Activated naive CD8-positive, alpha-beta T cell treated with anti-CD3 and anti-CD28 coated beads for 36 hours (primary cell): ENCODE measurements around the gene KLF11. TPM values are rescaled to one million over a fixed set of nuclear protein-coding genes. Genes with fewer than 3 reads are reported as not detected.

Source experiments
- DNase-seq: peaks from one replicate; pipeline ENCODE4 v3.0.0; 2021
- H3K27ac Mint-ChIP-seq: one replicate; pipeline ENCODE4 v1.8.0; 2022; ENCODE audit warnings: mild to moderate bottlenecking, moderate library complexity, mixed read lengths
- H3K27me3 Mint-ChIP-seq: one replicate; pipeline ENCODE4 v1.8.0; 2022; ENCODE audit warnings: mild to moderate bottlenecking, mixed read lengths
- H3K36me3 Mint-ChIP-seq: one replicate; pipeline ENCODE4 v1.8.0; 2021; ENCODE audit warnings: mild to moderate bottlenecking, mixed read lengths
- H3K4me1 Mint-ChIP-seq: one replicate; pipeline ENCODE4 v1.8.0; 2021; ENCODE audit warnings: mixed read lengths
- H3K4me3 Mint-ChIP-seq: one replicate; pipeline ENCODE4 v1.8.0; 2022; ENCODE audit warnings: mild to moderate bottlenecking, moderate library complexity, mixed read lengths
- H3K9me3 Mint-ChIP-seq: one replicate; pipeline ENCODE4 v1.8.0; 2022; ENCODE audit warnings: mixed read lengths
- total RNA-seq, 2 experiments: library from RNA; stranded (reverse); gene quantifications; one replicate each; pipeline ENCODE4 v1.2.3, GENCODE V29; 2021

The KLF11 gene
- total RNA-seq, 2 experiments from 2014 or later: 3.7 to 3.9 TPM

DNA sequence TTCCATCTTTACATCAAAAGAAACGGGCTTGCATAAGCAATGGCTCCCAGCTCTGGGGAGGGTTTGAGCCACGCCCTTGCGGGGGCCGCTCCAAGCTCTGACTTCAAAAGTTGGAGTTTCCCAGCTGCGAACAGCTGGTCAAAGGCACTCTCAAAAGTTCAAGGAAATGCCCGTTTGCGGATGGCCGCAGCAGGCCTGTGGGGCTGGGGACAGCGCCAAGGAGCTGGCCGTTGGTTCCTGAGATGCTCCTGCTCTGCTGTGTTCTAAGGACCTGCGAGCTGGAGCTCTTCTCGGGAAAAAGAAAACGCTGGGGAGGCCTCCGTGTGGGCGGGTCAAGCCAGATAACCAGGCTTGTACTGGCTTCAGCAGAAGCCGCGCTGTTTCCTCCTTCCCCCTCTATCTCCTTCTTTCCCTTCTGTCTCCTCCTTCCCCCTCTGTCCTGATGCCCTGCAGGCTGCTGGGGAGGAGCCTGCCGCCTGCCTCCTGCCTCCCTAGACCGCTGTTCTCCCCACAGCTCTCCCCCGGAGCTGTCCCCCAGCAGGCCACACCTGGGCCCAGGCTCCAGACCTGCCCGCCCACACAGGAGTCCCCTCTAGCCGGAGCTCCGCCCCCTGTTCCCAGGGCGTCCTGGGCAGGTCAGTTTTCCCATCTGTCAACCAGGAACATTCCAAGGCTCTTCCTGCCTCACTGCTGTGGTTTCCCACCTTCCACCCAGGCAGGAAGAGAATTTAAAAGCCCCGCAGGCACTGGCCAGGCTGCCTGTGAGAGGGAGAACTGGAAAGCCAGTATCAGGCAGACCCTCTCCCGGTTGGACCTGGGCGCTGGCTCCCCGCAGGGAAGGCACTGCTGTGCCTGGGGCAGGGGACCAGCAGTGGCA, 14.1 kb downstream of the KLF11 start:
- Mint-ChIP-seq H3K9me3 (no peaks in the 10 kb centered on the region), H3K4me3 (no peak overlapping the region), H3K36me3 (peaks cover 4% of the 10 kb centered on the region), H3K27ac (no peak overlapping the region), H3K4me1 (peaks cover 6% of the 10 kb centered on the region), H3K27me3 (peaks cover 14% of the 10 kb centered on the region)
- DNase-seq: peak; percentile 54

DNA sequence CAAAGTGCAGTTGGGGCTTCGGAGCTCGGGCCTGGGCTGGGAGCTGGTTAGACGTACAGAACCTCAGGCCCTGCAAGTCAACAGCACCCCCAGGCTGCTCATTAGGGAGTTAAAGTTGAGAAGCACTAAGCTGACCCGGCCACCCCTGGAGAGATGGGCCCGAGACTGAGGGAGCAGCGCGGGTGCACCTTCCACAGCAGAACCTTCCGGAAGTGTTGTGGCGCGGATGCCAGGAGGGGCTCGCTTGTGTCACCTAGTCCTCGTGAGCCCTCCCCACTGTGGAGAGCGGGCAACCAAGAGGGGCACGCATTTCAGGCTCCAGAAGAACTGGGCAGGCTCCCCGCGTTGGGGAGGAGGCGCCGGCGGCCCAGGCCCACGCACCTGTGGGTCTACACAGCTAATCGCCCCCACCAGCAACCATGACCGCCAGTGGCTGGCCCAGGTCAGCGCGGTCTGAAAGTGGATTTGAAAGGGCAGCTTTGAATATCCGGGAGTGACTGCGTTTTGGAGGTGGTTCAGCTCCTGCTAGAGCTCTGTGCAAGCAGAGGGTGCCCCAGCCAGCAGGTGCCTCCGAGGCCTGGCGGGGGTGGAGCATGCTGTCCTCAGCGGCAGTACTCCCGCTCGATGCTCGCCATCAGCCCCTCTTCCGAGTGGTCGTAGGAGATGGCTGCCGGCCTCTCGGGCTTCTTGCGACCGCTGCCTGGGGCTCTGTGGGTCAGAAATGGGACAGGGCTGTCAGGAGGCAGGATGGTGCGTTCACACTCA, 15.1 kb downstream of the KLF11 start:
- no peak overlapping the region for H3K27ac Mint-ChIP-seq
- no peak overlapping the region for H3K4me3 Mint-ChIP-seq
- no peak for DNase-seq
- peaks cover 14% of the 10 kb centered on the region for H3K27me3 Mint-ChIP-seq
- H3K36me3 Mint-ChIP-seq: peaks cover 4% of the 10 kb centered on the region
- H3K9me3 Mint-ChIP-seq: no peaks in the 10 kb centered on the region
- H3K4me1 Mint-ChIP-seq: peaks cover 6% of the 10 kb centered on the region

DNA sequence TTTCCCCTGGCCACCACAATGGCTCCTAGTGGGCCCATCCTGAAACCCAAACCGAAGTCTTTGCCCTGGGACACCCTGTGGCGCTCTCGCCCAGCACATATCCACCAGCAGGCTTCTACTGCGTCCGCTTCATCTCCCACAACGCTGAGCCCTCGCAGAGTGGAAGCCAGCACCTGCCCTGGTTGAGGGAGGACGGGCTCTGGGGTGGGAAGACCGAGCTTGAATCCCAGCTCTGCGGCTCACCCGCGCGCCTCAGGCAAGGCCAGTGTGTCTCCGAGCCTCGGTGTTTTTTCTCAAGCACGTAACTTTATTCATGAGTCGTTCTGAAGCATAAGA, 15.6 kb downstream of the KLF11 start:
- Mint-ChIP-seq H3K27ac (no peak overlapping the region), H3K27me3 (peaks cover 14% of the 10 kb centered on the region), H3K4me3 (no peak overlapping the region), H3K36me3 (peaks cover 4% of the 10 kb centered on the region), H3K9me3 (no peaks in the 10 kb centered on the region), H3K4me1 (peaks cover 6% of the 10 kb centered on the region)
- DNase-seq: no peak

DNA sequence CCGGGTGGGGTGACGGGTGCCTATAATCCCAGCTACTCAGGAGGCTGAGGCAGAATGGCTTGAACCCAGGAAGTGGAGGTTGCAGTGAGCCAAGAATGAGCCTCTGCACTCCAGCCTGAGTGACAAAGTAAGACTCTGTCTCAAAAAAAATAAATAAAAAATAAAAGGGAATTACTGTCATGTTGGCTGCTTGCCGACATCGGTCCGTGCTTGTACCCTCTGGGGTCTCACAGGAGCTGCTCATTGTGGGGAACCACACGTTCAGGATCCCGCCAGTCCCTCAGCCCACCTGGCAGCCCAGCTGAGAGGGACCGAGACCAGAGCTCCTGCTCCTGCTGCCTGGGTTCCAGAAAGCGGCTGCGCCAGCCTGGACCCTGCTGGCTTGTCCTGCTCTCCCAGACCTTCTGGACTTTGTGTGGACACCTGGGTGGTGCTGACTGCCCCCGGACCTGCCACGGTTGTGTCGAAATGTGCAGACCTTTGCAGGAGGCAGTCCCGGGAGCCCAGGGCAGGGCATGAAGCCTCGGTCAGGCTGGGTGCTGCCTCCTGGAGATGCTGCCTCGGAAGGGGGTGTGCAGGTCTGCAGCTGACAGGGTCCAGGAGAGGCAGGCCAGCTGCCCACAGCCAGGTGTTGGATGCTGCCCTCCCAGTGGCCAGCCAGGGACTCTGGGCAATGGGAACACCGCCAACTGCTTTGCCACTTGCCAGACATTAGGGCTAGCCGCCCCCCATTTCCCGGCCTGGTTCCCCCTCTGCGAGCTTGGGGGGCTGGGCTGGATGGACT, 16.4 kb downstream of the KLF11 start:
- Mint-ChIP-seq H3K4me3 (no peak overlapping the region), H3K9me3 (no peaks in the 10 kb centered on the region), H3K36me3 (peaks cover 4% of the 10 kb centered on the region), H3K4me1 (peaks cover 6% of the 10 kb centered on the region), H3K27ac (no peak overlapping the region), H3K27me3 (peaks cover 14% of the 10 kb centered on the region)
- DNase-seq: no peak

DNA sequence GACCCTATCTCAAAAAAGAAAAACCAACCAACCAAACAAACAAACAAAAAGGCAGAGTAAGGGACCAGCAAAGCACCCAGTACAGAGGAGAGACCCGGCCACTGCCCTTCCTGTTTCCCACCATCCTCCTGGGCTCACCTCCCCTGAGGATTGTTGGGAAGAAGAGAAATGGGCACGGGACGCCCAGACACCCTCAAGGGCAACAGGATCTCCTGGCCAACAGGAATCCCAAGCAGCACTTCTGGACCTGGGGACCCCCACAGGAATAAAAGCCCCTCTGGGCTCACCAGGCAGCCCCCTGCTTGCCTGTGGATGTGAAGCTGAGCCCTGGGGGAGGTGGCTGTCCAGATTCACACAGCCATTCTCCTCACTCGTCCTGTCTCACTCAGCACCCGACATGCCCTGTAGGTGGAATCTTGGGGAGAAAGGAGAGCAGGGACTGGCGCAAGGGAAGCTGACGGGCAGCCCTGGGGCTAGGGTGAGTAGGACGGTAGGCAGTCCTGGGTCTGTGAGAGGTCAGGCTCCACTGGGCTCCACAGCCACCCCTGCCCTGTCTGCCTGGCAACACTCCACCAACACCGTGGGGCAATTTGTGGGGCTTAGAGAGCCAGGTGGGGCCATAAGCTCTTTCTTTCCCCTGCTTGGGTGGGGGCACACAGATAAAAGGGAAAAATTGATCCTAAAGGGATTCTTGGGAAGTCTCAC, 18.0 kb downstream of the KLF11 start:
- no peak for DNase-seq
- H3K27me3 Mint-ChIP-seq: peaks cover 7% of the 10 kb centered on the region
- no peaks in the 10 kb centered on the region for H3K9me3 Mint-ChIP-seq
- peaks cover 6% of the 10 kb centered on the region for H3K4me1 Mint-ChIP-seq
- no peak overlapping the region for H3K4me3 Mint-ChIP-seq
- no peak overlapping the region for H3K27ac Mint-ChIP-seq
- no peaks in the 10 kb centered on the region for H3K36me3 Mint-ChIP-seq

DNA sequence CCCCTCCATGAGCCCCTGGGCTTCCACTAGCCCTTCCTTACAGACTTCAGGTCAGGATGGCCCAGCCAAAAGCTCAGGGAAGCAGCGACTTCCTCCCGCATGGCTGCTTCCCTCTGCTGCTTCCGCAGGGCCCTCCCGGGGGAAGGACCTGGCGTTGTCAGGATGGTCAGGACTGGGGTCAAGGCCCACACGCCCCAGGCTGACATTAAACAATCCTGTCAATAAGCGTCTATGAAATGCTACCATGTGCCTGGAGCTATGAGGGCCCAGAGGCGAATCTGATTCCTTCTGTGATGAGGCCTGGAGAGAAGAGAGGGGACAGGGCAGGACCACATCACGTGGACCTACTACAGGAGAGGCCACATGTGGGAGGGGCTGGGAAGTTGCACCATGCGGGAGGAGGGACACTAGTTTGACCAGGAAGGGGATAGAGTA, 19.6 kb downstream of the KLF11 start:
- no peak for DNase-seq
- H3K4me1 Mint-ChIP-seq: no peaks in the 10 kb centered on the region
- no peak overlapping the region for H3K27ac Mint-ChIP-seq
- no peaks in the 10 kb centered on the region for H3K36me3 Mint-ChIP-seq
- H3K9me3 Mint-ChIP-seq: peaks cover 3% of the 10 kb centered on the region
- H3K4me3 Mint-ChIP-seq: no peak overlapping the region
- no peaks in the 10 kb centered on the region for H3K27me3 Mint-ChIP-seq

DNA sequence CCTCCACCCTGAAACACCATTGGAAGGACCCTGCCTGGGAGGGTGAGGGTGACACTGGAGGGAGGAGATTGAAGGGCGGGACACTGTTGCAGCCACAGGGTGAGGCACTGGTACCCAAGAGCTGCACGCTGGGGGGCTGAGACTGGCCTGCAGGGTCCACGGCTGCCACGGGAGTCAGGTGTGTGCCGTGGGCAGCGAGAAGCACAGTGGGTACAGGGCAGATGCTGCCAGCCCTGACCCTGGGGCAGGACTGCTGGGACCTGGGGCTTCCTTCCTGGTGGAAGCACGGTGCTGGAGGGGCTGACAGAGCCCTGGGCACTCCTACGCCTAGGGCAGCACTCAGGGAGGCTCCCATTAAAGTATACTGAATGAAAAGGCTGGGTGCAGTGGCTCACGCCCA, 20.2 kb downstream of the KLF11 start:
- DNase-seq: no peak
- Mint-ChIP-seq H3K4me3 (no peak overlapping the region), H3K27me3 (no peaks in the 10 kb centered on the region), H3K36me3 (no peaks in the 10 kb centered on the region), H3K9me3 (peaks cover 7% of the 10 kb centered on the region), H3K4me1 (no peaks in the 10 kb centered on the region), H3K27ac (no peak overlapping the region)

DNA sequence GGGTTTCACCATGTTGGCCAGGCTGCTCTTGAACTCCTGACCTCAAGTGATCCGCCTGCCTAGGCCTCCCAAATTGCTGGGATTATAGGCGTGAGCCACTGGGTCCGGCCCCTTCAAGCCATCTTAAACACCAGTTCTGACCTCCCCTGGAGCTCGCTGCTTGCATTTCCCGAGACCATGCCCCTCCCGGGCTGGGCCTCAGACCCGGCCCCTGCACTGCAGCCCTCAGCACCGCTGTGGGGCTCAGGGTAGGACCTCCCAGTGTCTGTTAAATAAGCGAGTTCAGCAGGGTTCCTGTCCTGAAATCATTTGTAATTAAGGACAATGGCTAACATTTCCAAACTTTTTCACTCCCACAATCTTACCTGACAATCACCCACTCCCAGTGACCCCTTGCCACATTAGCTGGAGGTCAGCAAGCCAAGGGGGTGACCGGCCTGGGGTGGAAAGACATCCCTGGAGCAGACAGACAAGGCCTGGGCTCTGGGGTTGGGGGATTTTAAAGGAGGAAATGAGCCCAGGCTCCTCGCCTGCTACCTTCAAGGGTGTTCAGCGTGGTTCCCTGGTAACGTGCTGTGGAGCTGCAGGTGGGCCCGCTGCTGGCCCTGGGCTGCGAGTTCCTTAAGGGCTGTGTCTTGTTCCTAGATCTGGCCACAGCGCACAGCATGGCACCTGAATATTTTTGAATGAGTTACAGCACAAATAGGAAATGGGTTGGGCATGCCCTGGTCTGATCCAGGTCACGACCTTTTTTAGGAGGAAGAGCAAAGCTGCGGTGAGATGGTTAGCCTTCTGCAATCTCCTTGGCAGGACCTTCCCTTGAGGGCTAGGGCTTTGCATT, 21.8 kb downstream of the KLF11 start:
- Mint-ChIP-seq H3K9me3 (peaks cover 7% of the 10 kb centered on the region), H3K4me1 (no peaks in the 10 kb centered on the region), H3K36me3 (no peaks in the 10 kb centered on the region), H3K4me3 (no peak overlapping the region), H3K27me3 (no peaks in the 10 kb centered on the region), H3K27ac (no peak overlapping the region)
- DNase-seq: no peak

DNA sequence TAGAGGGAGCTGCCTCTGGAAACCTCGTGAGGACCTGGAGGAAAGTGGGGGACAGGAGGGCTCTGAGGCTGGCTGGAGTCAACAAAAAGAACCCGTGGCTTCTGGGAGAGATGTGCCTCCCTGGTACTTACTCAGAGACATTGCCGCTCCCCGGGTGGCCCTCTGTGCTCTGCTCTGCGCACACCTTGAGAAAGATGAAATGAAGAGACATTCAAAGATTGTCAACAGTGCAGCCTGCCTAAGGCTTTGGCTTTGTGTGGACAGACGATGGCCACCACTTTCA, 22.4 kb downstream of the KLF11 start:
- H3K36me3 Mint-ChIP-seq: no peaks in the 10 kb centered on the region
- no peaks in the 10 kb centered on the region for H3K4me1 Mint-ChIP-seq
- DNase-seq: no peak
- H3K9me3 Mint-ChIP-seq: peaks cover 7% of the 10 kb centered on the region
- no peak overlapping the region for H3K4me3 Mint-ChIP-seq
- H3K27me3 Mint-ChIP-seq: no peaks in the 10 kb centered on the region
- H3K27ac Mint-ChIP-seq: no peak overlapping the region

DNA sequence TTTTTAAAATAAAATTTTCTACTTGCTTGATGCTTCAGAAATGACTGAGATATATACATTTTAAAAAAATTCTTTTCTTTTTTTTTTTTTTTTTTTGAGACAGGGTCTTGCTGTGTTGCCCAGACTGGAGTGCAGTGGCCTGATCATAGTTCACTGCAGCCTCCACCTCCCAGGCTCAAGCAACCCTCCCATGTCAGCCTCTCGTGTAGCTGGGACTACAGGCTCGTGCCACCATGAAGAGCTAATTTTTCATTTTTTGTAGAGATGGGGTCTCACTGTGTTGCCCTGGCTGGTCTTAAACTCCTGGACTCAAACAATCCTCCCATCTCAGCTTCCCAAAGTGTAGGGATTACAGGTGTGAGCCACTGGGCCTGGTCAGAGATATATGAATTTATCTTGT, 24.0 kb downstream of the KLF11 start:
- Mint-ChIP-seq H3K36me3 (no peaks in the 10 kb centered on the region), H3K4me3 (no peak overlapping the region), H3K9me3 (peaks cover 7% of the 10 kb centered on the region), H3K27ac (no peak overlapping the region), H3K4me1 (no peaks in the 10 kb centered on the region), H3K27me3 (peaks cover 7% of the 10 kb centered on the region)
- no peak for DNase-seq

DNA sequence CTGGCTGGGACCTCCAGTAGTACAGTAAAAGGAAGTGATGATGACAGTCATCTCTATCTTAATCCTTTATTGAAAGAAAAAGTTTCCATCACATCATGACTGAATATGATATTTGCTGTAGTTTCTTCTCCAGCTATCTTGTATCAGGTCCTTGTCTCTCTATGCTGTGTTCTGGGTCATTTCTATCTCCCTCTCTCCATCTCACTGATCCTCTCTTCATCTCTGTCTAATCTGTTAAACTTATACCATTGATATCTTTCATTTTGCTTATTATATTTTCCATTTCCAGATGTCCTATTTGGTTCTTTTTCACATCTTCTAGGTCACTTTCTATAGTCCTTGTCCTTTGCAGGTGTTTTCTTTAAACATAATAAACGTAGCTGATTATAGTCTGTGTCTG, 24.5 kb downstream of the KLF11 start:
- no peak for DNase-seq
- peaks cover 12% of the 10 kb centered on the region for H3K27me3 Mint-ChIP-seq
- no peak overlapping the region for H3K27ac Mint-ChIP-seq
- no peak overlapping the region for H3K4me3 Mint-ChIP-seq
- H3K4me1 Mint-ChIP-seq: peaks cover 3% of the 10 kb centered on the region
- peaks cover 7% of the 10 kb centered on the region for H3K9me3 Mint-ChIP-seq
- no peaks in the 10 kb centered on the region for H3K36me3 Mint-ChIP-seq

DNA sequence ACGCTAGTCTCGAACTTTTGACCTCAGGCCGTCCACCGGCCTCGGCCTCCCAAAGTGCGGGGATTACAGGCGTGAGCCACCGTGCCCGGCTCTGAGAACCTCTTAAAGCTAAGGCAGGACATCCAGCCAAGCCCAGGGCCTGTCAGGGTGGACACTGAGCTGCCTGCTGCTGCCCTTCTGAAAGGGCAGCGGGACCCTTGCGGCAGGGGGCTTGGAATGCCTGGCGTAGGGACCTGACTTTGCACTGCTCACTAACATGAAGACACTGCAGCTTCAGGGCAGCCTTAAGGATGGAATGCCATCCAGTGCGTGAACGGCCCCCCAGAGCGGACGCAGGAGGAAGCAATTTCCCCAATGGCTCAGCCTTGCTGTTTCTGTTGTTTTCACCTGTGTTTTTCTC, 27.8 kb downstream of the KLF11 start:
- DNase-seq: no peak
- Mint-ChIP-seq H3K4me3 (no peak overlapping the region), H3K27ac (no peak overlapping the region), H3K36me3 (no peaks in the 10 kb centered on the region), H3K4me1 (peaks cover 3% of the 10 kb centered on the region), H3K9me3 (peaks cover 7% of the 10 kb centered on the region), H3K27me3 (peaks cover 43% of the 10 kb centered on the region)

DNA sequence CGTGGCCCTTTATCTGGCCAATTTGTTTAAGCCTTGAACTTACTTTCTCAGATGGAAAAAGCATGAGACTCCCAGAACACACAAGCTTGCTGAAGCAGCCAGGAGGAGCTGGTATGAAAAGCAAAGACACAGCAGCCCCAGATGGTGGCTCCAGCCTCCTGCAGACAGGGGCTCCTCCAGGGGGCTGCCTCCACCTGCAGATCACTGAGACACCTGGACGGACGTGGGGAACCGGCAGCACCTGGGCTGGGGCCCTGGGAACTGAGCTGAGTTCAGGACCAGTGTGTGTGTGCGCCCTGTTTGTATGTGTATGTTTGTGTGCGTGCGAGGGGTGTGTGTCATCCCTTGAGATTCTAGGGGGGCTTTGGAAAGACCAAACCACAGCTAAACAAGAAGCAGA, 28.2 kb downstream of the KLF11 start:
- no peak for DNase-seq
- H3K9me3 Mint-ChIP-seq: peaks cover 7% of the 10 kb centered on the region
- H3K27me3 Mint-ChIP-seq: peaks cover 47% of the 10 kb centered on the region
- no peaks in the 10 kb centered on the region for H3K36me3 Mint-ChIP-seq
- peaks cover 3% of the 10 kb centered on the region for H3K4me1 Mint-ChIP-seq
- no peak overlapping the region for H3K27ac Mint-ChIP-seq
- no peak overlapping the region for H3K4me3 Mint-ChIP-seq
